ENCODE data around the gene COPS6. TPM values are rescaled to one million over a fixed set of nuclear protein-coding genes. Genes with fewer than 3 reads are reported as not detected.
A peak's percentile ranks its signal among the peaks of the same experiment; 100 is the strongest.

COPS6 gene
- polyA plus RNA-seq, 1 experiment: 234 TPM

DNA sequence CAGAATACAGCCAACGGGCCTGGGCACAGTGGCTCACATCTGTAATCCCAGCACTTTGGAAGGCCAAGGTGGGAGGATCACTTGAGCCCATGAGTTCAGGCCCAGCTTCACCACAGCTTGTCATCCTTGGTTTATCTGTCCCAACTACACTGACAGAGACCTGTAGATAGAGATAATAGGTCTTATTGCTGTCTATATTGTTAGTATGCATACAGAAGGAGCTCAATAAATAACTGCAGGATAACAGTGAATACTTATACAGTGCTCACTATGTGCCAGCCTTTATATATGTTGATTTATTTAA, 31.9 kb downstream of the COPS6 start:
- Histone ChIP-seq H3K4me3 (ENCODE audit: low read depth, low read length) (peak overlapping the region; percentile 66), H3K36me3 (ENCODE audit: control insufficient read depth, insufficient read depth, low read length) (0 out of 2 replicates have a peak, but pooled peaks cover 2% of the 10 kb centered on the region), H3K27me3 (ENCODE audit: control insufficient read depth, insufficient read depth, low read length) (no peaks in the 10 kb centered on the region)
- ChIA-PET CTCF (interaction anchor here (1.0 kb wide), 1 partner anchor 129 kb away, joined by 3 read pairs; no protein-coding TSS in a partner anchor), POLR2A (interaction anchor here (1.0 kb wide), 1 partner anchor 20 kb away, joined by 4 read pairs; no protein-coding TSS in a partner anchor)
- DNase-seq (ENCODE audit: low read depth): no peak
- TF ChIP-seq, protein P1, sequence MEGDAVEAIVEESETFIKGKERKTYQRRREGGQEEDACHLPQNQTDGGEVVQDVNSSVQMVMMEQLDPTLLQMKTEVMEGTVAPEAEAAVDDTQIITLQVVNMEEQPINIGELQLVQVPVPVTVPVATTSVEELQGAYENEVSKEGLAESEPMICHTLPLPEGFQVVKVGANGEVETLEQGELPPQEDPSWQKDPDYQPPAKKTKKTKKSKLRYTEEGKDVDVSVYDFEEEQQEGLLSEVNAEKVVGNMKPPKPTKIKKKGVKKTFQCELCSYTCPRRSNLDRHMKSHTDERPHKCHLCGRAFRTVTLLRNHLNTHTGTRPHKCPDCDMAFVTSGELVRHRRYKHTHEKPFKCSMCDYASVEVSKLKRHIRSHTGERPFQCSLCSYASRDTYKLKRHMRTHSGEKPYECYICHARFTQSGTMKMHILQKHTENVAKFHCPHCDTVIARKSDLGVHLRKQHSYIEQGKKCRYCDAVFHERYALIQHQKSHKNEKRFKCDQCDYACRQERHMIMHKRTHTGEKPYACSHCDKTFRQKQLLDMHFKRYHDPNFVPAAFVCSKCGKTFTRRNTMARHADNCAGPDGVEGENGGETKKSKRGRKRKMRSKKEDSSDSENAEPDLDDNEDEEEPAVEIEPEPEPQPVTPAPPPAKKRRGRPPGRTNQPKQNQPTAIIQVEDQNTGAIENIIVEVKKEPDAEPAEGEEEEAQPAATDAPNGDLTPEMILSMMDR (IDR thresholded peaks at IDR 0.05; ENCODE audit: insufficient read depth, low read depth, low read length): no peak

DNA sequence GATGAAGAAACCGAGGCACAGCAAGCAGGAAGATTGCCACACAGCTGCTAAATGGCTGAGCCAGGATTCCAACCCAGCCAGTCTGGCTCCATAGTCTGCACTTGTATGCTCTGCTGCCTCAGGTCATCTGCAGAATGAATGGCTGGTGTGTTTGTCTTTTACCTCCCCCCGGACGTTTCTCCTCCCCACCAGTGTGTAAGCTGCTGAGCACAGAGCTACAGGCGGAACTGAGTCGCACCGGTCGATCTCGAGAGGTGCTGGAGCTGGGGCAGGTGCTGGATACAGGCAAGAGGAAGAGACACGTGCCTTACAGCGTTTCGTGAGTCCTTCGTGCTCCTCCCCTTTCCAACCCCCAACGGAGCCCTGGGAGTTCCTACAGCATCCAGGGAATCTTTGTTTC, 33.3 kb downstream of the COPS6 start:
- TF ChIP-seq, protein P1 (IDR thresholded peaks at IDR 0.05; ENCODE audit: insufficient read depth, low read depth, low read length): no peak
- H3K4me3 ChIP-seq (ENCODE audit: low read depth, low read length): no peak overlapping the region
- H3K36me3 ChIP-seq (ENCODE audit: control insufficient read depth, insufficient read depth, low read length): 0 out of 2 replicates have a peak, but pooled peaks cover 2% of the 10 kb centered on the region
- POLR2A ChIA-PET: no interaction called here
- no peaks in the 10 kb centered on the region for H3K27me3 ChIP-seq (ENCODE audit: control insufficient read depth, insufficient read depth, low read length)
- CTCF ChIA-PET: interaction anchor here (1.1 to 2.1 kb wide), 2 partner anchors 10 to 12 kb away, joined by 3 to 4 read pairs; no protein-coding TSS in a partner anchor
- DNase-seq (ENCODE audit: low read depth): no peak

DNA sequence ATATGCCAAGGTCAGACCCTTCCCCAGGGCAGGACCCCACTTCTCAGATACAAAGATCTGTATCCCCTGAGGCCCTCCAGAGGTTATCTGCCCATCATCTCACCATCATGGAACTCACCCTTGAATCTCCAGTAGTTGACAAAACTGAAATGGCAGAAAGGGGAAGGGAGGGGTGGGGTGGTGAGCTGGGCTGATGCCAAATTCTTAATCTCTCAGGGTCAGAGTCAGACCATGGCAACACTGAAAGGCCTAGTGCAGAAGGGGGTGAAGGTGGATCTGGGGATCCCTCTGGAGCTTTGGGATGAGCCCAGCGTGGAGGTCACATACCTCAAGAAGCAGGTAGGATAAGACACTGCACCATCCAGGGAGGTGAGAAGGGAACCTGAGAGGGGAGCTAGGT, 33.8 kb downstream of the COPS6 start:
- no peak for DNase-seq (ENCODE audit: low read depth)
- Histone ChIP-seq H3K27me3 (ENCODE audit: control insufficient read depth, insufficient read depth, low read length) (no peaks in the 10 kb centered on the region), H3K36me3 (ENCODE audit: control insufficient read depth, insufficient read depth, low read length) (0 out of 2 replicates have a peak, but pooled peaks cover 2% of the 10 kb centered on the region), H3K4me3 (ENCODE audit: low read depth, low read length) (no peak overlapping the region)
- POLR2A ChIA-PET: no interaction called here
- TF ChIP-seq, protein P1 (IDR thresholded peaks at IDR 0.05; ENCODE audit: insufficient read depth, low read depth, low read length): no peak
- CTCF ChIA-PET: interaction anchor here (0.7 to 2.1 kb wide), 3 partner anchors 10 to 129 kb away, joined by 3 to 4 read pairs (median 3); no protein-coding TSS in a partner anchor

DNA sequence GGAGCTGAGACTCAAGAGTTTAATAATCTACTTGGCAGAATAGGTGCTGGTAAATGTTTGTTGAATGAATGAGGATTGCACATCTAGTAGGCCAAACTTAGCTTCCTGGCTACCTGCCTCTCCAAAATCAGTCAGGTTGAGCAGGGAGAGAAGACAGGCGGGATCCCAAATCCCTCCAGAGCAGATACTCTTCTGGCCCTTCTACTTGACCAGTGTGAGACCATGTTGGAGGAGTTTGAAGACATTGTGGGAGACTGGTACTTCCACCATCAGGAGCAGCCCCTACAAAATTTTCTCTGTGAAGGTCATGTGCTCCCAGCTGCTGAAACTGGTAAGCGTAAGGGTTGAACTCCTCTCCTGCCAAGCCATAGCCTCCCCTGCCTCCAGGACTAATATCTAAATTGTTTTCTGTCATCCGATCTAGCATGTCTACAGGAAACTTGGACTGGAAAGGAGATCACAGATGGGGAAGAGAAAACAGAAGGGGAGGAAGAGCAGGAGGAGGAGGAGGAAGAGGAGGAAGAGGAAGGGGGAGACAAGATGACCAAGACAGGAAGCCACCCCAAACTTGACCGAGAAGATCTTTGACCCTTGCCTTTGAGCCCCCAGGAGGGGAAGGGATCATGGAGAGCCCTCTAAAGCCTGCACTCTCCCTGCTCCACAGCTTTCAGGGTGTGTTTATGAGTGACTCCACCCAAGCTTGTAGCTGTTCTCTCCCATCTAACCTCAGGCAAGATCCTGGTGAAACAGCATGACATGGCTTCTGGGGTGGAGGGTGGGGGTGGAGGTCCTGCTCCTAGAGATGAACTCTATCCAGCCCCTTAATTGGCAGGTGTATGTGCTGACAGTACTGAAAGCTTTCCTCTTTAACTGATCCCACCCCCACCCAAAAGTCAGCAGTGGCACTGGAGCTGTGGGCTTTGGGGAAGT, 35.8 kb downstream of the COPS6 start:
- TF ChIP-seq, protein P1 (IDR thresholded peaks at IDR 0.05; ENCODE audit: insufficient read depth, low read depth, low read length): no peak
- ChIA-PET CTCF (interaction anchor here (0.6 to 2.1 kb wide), 8 partner anchors 9 to 283 kb away, joined by 3 to 7 read pairs (median 3); no protein-coding TSS in a partner anchor), POLR2A (no interaction called here)
- no peaks in the 10 kb centered on the region for H3K27me3 ChIP-seq (ENCODE audit: control insufficient read depth, insufficient read depth, low read length)
- 0 out of 2 replicates have a peak, but pooled peaks cover 2% of the 10 kb centered on the region for H3K36me3 ChIP-seq (ENCODE audit: control insufficient read depth, insufficient read depth, low read length)
- no peak for DNase-seq (ENCODE audit: low read depth)
- no peak overlapping the region for H3K4me3 ChIP-seq (ENCODE audit: low read depth, low read length)

Data from BJ (cell line).